CD4-positive, alpha-beta T cell treated with Interferon alpha-2 for 1 hour (primary cell): ENCODE results near the gene YY1.
"Not testable (repeated sequence)": the region's sequence is repeated elsewhere in the genome, so short reads cannot be mapped to it uniquely, and the experiment has no call there.

Experiments used
- DNase-seq, 2 donors: peaks; one replicate each; pipeline ENCODE4 v3.0.0-alpha.2; 2020 to 2022

The YY1 gene

DNA sequence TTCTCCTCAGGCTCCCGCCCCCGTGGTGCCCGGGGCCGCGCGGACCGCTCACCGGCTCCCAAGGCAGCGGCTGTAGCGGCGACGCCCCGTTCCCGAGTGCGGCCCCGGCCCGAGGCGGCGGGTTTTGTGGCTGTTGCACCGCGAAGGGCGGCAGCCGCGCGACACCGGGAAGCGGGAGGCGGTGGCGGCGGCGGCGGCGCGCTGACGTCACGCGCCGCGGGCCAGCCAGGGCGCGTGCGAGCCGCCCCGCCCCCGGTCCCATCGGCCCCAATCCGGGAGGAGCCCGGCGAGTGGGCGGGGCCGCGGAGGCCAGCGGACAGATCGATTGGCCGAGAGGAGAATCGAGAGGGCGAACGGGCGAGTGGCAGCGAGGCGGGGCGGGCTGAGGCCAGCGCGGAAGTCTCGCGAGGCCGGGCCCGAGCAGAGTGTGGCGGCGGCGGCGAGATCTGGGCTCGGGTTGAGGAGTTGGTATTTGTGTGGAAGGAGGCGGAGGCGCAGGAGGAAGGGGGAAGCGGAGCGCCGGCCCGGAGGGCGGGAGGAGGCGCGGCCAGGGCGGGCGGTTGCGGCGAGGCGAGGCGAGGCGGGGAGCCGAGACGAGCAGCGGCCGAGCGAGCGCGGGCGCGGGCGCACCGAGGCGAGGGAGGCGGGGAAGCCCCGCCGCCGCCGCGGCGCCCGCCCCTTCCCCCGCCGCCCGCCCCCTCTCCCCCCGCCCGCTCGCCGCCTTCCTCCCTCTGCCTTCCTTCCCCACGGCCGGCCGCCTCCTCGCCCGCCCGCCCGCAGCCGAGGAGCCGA lies at the start of gene YY1:
YY1 (plus strand) TSS at position 726 of the 792 bp plus-strand sequence. CDS start 101 bp downstream, outside the sequence.
- DNase-seq: peak; percentile 99

DNA sequence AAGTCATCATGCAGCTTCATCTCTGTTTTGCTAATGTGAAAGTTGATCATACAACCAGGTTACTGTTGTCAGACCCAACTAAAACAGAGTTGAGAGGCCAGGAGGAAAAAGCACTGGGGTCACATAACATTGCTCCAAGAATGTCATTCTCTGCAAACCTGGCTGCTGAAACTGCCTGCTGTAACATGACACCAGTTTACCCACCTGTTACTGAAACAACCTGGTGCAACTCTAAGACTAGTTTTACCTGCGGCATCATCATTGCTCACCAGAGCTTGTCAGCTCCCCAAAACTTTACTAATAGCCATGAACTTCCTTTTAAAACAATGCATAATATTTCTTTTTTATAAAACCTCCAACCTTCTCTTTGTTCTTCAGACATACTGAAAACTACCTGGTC lies 48.8 kb upstream of the YY1 start:
- no peak for DNase-seq

DNA sequence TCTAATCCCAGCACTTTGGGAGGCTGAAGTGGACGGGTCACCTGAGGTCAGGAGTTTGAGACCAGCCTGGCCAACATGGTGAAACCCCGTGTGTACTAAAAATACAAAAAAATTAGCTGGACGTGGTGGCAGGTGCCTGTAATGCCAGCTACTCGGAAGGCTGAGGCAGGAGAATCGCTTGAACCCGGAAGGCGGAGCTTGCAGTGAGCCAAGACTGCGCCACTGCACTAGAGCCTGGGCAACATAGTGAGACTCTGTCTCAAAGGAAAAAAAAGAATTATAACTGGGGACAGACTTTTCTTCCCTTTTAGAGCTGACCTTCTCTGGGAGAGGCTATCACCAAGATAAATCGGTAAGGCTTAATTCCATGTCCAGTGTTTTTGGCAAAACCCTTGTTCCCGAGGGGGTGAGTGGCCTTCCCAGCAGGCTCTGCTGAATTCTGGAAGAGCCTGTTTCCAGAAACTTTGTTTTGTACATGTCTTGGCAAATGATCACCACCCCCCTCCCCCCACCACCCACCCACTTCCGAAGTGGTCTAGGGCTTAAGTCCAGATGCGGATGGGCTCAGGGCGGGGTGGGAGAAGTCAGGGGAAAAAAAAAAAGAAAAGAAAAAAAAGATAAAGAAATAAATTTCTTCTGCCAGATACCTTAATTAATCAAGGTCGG lies 47.2 kb upstream of the YY1 start:
- DNase-seq: no peak

DNA sequence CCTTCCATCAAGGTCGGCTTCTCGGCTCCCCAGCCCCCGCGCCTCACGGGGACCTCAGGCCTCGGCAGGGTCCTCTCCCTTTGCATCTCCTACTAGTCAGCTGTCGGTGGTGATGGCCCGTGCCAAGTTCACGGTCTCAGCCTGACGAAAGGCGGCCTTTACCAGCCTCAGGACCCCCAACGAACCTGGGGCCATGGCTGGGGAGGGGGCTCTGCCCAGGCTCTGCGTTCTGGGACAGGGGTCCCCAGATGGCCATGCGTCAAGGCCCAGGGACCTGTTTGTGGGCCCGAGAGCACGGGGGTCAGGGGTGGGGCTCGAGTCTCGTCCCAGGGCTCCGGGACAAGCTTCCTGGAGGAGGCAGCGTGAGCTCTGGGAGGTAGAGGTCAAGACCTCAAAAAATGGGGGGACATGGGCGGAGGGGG lies 46.7 kb upstream of the YY1 start:
- DNase-seq: no peak

DNA sequence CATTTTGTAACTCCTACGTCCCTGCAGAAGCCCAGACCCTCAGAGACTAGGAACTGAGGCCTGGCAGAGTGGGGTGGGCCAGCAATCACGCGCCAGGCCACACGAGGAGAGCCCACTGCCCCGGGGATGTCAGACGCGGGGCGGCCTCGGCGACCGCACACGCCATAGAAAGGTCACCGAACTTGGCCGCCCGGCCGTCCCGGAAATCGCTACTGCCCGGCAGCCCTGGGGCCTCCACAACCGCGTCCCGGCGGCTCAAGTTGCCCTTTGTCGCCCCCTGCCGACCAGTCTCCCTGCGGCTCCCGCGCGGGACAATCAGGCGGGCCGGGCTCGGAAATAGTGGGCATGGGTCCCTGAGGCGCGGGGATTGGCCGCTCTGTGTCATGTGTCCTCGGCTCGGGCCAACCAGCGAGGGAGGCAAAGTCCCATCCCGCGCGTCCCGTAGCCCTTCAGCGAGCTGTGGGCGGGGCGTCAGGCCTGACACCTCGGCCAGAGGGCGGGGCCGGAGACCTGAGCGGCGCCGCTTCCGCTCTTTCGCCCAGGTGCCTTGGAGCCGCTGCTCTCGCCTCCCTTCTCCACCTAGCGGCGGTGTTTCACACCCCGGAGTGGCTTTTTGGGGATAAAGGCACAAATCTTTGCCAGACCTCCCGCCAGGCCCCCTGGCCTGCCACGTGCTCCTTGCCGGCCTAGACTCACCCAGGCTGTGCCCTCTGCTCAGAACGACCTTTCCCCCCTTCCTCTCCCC lies 46.1 kb upstream of the YY1 start:
- DNase-seq: peak; percentile 100

DNA sequence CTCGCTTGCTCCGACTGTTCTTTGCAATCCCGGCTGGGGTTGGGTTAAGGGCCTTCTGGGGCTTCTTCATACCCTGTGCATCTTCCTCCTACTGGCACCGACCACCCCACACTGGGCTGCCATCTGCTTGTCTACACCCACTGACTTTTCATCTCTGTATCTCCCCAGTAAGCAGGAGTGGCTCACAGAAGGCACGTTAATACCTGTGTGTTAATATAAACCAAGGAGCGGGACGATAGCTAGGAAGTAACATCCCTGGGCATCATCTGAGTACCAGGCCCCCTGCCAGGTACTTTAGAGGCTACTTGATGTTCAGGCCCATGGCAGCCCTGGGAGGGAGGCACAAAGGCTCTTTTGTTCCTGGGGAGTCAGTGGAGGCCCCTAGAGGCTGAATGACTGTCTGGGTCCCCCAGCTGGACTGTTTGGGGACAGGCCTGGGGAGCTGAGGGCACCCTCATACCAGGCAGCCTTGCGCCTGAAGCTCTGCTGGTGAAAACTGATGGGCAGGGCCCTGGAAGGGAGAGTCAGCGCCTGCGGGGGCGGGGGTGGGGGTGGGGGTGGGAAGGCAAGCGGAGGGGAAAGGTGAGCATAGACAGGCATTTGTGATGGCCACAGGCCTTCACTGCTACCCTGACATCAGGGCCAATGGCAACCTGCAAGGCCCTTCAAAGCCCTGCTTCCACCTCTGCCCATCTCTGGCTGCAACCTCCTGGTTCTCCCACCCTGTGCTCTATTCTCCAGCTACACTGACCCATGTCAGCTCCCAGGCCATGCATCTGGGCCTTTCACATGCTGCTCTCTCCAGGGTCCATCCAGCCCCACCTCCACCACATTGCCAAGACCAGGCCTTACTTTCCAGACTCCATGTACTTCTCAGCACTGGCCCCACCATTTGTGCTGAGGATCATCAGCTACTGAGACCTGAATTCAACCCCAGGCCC lies 45.3 kb upstream of the YY1 start:
- DNase-seq: peak in 1 of 2 donors; percentile 16

DNA sequence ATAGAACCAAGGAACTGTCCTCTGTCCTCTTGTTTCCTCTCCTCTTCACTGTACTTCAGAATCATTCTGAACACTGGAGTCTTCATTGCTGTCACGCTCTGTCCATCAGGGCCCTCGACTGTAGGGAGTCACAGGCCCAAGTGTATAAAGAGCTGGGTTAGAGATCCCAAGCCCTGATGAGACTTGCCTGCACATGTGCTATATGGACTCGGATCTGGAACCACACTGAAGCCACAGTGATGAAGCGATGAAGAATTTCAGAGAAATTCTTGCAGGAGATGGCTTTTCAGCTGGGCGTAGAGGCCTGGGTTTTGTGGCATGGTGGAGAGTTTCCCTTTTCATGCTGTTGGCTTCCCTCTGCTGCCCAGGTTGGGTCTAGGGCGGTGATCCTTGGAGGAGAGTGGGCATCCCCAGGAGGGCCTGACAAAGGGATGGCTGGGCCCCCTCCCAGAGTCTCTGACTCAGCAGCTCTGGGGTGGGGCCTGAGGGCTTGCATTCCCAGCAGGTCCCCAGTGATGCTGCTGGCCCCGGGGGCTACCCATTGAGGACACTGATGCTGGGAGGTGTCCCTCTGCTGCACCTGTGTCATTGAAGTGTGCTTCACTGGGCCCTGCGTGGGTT lies 39.6 kb upstream of the YY1 start:
- DNase-seq: no peak

DNA sequence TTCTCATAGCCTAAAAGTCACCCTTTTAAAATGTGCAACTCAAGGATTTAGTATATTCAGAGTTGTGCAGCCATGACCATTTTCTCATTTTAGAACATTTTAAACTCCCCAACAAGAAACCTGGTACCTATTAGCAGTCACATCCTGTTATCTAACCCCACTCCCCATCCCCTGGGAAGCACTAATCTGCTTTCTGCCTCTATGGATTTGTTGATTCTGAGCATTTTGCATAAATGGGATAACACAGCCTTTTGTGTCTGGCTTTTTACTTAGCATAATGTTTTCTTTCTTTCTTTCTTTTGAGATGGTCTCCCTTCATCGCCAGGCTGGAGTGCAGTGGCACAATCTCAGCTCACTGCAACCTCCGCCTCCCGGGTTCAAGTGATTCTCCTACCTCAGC lies 38.6 kb upstream of the YY1 start:
- DNase-seq: no peak

DNA sequence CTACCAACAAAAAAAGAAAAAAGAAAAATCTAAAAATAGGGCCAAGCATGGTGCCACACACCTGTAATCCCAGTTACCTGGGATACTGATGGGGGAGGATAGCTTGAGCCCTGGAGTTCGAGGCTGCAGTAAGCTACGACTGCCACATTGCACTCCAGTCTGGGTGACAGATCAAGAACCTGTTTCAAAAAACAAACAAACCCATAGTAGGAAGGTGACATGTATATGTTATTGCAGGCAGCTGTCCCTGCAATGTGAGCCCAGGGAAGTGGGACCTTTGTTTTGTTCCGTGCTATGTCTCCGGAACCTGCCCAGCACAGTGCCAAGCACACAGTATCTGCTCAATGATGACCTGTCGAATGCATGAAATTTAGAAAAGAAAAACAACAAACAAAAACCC lies 37.2 kb upstream of the YY1 start:
- DNase-seq: no peak

DNA sequence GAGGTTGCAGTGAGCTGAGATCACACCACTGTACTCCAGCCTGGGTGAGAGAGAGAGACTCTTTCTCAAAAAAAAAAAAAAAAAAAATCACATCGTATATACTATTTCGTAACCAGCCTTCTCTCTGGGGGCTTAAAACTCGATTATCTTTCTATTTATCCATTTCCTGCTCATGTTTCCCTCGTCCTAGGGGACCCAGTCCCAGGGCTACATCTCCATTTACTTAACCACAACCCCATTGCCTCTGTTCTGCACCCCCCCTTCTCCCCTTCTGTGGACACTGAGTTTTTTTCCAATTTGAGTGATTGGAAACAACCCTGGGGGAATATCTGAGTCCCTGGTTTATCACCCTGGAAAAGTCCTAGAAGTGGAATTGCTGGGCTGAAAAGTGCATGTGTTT lies 36.2 kb upstream of the YY1 start:
- no peak for DNase-seq

DNA sequence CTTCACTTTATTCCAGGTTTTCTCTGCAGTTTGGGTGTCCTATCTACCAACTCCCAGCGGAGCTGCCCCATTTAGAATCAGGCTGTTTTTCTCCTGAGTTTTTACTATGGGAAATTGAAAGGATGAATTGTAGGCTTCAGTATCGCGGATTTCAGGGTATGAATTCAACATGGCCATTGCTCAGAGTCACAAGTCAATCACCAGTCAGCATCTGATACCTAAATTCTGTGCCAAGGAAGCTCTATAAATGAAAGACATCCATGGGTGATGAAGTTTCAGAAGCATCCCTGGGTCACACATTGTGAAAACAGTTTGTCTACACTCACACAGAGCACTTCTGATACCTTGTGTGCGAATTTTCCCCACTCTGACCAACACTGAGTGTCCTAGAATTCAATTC lies 35.8 kb upstream of the YY1 start:
- DNase-seq: no peak

DNA sequence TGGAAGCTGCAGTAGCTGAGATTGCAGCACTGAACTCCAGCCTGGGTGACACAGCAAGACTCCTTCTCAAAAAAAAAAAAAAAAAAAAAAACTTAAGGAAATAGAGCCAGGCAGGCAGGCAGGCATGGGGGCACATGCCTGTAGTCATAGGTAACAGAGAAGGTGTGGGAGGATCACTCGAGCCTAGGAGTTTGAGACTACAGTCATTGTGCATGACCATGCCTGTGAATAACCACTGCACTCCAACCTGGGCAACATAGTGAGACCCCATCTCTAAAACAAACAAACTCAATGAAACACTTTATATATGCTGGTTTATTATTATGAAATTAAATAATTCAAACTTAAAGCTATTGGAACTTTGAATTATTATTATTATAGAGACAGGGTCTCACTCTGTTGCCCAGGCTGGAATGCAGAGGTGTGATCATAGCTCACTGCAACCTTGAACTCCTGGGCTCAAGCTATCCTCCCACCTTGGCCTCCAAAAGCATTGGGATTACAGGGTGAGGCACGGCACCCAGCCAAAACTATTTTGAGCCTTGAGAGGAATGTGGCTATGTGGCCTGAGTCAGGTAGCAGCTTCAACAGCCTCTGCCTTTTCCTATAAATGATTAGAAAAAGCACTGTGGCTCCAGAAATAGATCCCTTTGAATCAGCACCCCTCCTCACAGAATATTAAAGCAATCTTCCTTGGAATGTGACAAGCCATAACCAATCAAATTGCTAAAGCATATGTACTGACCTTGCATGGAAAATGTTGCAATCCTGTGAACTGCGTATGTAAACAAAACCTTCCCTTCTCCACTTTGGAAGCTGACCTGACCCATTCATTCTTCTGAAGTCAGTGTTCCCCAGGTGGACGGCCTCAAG lies 34.7 kb upstream of the YY1 start:
- no peak for DNase-seq

DNA sequence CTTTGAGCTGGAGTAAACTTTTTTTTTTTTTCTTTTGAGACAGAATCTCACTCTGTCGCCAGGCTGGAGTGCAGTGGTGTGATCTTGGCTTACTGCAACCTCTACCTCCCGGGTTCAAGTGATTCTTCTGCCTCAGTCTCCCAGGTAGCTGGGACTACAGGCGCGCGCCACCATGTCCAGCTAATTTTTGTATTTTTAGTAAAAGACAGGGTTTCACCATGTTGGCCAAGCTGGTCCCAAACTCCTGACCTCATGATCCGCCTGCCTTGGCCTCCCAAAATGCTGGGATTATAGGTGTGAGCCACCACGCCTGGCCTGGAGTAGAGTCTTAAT lies 34.1 kb upstream of the YY1 start:
- DNase-seq: not testable (repeated sequence)

DNA sequence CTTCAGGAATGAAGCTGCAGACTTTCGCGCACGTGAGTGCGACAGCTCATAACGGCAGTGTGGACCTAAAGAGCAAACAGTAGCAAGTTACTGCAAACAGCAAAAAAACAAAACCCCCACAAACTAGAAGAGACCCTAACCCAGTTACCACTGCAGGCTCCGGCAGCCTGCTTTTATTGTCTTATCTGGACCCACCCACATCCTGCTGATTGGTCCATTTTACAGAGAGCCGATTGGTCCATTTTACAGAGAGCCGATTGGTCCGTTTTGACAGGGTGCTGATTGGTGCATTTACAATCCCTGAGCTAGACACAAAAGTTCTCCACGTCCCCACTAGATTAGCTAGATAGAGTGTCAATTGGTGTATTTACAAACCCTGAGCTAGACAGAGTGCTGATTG lies 31.4 kb upstream of the YY1 start:
- not testable (repeated sequence) for DNase-seq

DNA sequence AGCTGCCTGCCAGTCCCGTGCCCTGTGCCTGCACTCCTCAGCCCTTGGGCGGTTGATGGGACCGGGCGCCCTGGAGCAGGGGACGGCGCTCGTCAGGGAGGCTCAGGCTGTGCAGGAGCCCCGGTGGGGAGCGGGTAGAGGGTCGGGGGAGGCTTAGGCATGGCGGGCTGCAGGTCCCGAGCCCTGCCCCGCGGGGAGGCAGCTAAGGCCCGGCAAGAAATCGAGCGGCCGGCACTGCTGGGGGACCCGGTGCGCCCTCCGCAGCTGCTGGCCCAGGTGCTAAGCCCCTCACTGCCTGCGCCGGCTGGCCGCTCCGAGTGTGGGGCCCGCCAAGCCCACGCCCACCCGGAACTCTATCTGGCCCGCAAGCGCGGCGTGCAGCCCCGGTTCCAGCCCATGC lies 30.8 kb upstream of the YY1 start:
- DNase-seq: not testable (repeated sequence)

DNA sequence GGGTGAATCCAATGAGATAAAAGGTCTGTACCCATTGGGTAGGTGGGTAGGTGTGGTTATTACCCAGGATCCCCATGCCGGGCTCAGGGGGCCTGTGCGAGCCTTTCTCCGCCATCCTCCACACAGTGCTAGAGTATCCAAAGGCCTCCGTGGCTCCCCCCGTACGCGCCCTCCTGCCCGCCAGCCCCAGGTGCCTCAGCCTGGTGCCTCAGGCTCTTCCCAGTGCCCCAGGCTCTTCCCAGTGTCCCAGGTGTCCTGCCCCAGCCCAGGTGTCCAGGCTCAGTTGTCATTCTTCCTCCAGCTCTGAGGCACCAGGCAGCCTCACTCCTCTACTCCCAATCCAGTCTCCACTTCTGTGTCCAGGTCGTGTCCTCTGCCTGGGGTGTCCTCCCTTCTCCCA lies 27.6 kb upstream of the YY1 start:
- DNase-seq: no peak

DNA sequence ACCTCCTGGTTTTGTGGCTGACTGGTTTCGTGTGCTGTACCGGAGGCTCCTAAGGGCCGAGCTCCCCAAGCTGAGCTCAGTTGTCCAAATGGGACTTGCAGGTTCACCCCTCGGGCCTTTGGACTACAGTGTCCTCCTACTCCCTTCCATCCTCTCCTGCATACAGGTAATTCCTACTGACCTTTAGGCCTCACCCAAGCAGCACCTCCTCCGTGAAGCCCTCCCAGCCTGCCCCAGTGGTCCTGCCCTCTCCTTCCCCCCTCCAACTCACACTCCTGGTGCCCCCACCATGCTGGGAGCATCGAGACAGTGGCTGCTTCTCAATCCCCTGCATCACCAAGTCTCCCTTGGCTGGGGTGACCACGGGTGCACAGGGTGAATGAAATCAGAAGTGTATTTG lies 27.1 kb upstream of the YY1 start:
- no peak for DNase-seq

DNA sequence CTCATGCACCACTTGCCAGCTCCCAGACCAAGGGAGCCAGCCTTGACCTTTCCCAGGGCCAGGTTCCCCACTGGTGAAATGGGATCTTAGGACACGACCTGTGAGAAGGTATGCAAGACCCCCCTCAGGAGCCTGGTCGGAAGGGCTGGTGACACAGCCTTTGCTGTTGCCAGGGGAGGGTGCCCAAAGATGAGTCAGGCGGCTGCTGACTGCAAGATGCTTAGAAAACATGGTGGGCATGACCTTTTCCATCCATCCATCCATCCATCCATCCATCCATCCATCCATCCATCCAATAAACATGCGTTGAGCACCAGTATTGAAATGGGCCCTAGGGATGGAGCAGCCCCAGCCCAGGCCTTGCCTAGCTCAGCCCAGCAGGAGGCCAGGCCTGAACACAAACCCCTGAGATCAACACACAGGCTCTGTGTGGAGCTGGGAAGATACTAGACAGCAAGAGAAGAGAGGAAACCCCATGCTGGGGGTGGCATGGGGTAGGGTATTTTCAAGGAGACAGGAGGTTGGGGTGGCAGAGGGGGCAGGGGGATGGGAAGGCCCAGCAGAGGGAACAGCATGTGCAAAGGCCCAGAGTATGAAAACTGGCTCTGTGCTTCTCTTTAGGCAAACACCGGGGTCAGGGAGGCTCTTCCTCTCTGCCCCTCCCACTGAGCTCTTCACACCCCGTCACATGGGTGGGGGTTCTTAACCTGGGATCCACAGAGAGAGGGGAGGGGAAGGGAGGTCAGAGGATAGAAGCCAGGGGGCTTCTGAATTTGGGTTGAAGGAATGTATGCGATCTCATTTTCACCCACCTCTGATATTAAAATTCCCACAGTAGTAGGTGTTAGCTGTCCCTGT lies 26.2 kb upstream of the YY1 start:
- DNase-seq: no peak

DNA sequence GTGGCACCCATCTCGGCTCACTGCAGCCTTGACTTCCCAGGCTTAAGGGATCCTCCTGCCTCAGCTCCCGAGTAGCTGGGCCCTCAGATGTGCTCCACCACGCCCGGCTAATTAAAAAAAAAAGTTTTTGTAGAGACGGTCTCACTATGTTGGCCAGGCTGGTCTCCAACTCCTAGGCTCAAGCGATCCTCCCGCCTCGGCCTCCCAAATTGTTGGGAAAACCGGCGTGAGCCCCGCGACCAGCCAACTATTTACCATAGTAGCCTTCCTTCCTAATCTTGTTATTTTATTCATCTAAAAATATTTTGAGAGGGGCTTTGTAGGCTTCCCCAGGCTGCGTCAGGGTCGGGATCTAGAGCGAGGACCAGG lies 25.4 kb upstream of the YY1 start:
- no peak for DNase-seq
